Activated effector memory CD4-positive, alpha-beta T cell treated with Interleukin-2 at 50 U/mL for 16 hours (primary cell): ENCODE results near the gene ZNF582.

Experiments
- DNase-seq: peaks from one replicate; pipeline ENCODE4 v3.0.0-alpha.2; 2020

ZNF582 gene

DNA sequence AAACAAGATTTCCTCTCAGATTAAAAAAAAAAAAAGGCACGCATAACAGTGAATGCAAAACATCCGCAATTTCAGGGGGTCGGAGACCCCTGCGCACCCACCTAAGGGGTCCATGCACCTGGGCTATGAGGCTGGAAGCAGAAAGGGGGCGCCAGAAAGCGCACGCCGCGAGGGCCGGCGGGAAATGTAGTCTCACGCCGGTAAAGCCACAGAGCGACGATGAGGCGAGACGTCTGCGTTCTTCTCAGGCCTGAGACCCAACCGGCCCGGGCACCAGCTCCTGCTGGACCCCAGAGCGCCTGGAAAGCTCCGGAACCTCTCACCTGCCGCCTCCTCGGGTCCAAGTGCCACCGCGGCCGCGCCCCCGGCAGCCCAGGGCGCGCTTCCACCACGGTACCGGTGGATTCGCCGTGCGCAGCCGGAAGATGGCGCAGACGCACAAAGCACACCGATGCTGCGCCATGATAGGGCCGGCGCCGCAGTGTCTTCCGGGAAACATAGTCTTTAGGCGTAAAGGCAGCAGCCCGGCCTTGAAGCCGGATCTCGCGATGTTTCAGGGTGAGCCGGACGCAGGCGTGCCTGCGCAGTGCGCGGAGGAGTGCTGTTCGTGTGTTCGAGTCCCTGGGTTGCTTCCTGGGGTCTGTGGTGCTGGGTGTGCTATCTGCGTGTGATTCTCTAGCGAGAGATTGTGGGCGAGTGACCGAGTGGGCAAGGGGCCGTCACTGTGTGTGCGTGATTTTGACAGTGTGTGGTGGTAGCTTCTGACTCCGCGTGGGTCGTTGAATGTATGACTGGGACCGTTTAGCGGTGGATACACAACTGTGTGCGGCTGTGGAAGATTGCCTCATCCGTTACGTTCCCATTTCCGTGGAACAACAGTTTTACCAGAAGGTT, at the start of gene ZNF582:
Gene ZNF582, minus strand, starts transcription at position 416 of the 894 bp plus-strand sequence. CDS start 1,782 bp downstream, outside the sequence.
- peak; percentile 84 for DNase-seq

DNA sequence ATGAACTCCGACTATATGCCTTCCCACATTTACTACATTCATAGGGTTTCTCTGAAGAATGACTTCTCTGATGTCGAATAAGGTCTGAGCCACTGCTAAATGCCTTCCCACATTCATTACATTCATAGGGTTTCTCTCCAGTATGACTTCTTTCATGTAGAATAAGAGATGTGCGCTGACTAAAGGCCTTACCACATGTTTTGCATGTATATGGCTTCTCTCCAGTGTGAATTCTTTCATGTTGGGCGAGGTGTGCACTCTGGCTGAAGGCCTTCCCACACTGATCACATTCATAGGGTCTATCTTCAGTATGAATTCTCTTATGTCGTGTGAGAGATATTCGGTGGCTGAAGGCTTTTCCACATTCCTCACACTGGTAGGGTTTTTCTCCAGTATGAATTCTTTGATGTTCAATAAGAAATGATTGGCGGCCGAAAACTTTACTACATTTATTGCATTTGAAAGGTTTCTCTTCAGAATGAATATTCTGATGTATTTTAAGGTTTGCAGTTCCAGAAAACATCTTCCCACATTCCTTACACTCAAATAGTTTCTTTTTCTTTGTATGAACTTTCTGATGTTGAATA, 48.0 kb upstream of the ZNF582 start:
- DNase-seq = no peak

DNA sequence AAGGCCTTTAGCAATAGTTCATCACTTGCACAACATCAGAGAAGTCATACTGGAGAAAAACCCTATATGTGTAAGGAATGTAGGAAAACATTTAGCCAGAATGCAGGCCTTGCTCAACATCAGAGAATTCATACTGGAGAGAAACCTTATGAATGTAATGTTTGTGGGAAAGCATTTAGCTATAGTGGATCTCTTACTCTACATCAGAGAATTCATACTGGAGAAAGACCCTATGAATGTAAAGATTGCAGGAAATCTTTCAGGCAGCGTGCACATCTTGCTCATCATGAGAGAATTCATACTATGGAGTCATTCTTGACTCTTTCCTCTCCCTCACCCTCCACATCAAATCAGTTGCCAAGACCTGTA, 30.6 kb upstream of the ZNF582 start:
- no peak for DNase-seq

DNA sequence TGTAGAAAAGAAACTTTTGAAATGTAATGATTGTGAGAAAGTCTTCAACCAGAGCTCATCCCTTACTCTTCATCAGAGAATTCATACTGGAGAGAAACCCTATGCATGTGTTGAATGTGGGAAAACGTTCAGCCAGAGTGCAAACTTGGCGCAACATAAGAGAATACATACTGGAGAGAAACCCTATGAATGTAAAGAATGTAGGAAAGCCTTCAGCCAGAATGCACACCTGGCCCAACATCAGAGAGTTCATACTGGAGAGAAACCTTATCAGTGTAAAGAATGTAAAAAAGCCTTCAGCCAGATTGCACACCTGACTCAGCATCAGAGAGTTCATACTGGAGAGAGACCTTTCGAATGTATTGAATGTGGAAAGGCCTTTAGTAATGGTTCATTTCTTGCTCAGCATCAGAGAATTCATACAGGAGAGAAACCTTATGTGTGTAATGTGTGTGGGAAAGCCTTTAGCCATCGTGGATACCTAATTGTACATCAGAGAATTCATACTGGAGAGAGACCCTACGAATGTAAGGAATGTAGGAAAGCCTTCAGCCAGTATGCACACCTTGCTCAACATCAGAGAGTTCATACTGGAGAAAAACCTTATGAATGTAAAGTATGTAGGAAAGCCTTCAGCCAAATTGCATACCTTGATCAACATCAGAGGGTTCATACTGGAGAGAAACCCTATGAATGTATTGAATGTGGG, 30.1 kb upstream of the ZNF582 start:
- DNase-seq = no peak

DNA sequence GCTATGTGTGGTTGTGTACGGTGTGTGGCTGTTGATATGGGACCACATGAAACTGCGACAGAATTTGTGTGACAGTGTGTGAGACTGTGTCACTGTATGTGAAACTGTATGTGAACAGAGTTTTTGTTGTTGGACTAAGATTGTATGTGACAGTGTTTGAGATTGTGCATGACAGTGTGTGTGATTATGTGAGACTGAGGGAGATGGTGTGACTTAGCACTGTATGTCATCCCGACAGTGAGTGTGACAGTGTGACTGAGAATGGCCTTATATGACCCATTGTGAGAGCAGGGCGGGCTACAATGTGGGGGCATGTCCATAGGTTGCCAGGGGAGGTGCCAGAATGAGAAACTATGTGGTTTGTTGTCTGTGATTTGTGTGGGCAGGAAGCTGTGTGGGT, 11.7 kb upstream of the ZNF582 start:
- no peak for DNase-seq

DNA sequence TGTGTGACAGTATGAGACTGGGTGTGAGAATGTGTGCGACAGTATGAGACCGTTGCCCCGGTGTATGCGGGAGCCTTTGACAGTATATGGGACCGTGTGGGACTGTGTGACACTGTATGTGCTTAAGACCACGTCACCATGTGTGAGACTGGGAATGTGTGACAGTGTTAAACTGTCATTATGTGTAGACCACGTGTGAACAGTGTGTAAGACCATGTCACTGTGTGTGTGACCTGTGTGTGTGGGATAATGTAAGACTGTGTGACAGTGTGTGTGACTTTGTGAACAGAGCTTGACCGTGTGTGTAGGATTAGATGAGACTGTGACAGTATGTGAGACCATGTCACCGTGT, 11.3 kb upstream of the ZNF582 start:
- no peak for DNase-seq

DNA sequence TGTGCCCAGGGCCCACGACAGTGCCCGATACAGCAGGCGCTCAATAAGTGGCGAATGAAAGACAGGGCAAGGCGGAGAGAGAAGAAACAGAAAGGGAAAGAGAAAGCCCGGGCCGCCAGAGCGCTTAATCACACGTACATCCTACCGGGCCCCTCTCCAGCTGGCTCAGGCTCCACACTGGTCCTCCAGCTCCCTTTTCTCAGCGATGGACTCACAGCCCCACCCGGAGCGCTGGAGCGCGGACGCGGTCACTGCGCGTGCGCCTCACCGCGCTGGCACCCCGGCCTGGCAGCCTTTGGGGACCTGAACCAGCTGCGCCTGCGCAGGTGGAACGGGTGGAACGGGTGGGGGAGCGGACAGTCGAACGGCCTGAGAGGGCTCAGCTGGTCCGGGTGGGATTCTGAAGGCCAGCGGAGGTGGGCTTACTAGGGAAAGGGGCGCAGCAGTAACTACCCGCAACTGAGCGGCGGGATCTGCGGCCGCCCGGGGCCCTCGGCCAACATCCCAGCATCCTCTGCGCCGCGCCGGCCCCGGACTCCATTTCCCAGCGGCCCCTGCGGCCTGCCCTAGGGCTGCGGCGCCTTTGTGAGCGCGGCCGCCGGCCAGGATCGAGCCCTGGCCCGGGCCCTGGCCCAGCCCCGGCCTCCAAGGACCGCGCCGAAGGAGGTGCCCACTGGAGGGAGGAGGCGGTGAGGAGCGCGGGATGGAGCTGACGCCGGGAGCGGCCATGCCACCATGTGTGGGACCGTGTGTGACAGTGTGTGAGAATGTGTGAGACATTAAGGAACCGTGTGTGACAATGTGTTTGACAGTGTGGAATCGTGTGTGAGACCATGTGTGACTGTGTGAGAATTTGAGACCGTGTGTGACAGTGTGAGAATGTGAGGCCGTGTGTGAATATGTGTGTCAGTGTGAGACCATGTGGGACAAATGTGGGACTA, 10.7 kb upstream of the ZNF582 start, which contains the start of gene ZNF583:
Gene ZNF583, plus strand, starts transcription at position 569 of the 941 bp plus-strand sequence. CDS start 2,783 bp downstream, outside the sequence.
- DNase-seq = peak; percentile 87

DNA sequence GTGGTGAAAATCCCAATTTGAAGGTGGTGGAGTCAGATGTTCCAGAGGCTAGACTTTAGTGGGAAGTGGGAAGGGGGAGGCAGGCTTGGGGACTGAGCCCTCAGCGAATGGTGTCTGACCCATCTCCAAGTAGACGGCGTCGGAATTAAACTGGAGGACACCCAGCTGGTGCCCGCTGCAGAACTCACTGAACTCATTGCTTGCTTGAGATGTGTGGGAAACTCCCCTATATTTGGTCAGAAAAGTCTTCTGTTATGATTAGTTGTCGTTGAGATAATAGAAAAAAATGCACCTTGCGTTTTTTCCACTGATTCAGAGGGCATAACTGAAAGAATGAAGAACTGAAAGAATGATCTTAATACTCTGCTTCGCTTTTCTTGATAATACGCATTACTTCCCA, 9.9 kb upstream of the ZNF582 start:
- DNase-seq = no peak

DNA sequence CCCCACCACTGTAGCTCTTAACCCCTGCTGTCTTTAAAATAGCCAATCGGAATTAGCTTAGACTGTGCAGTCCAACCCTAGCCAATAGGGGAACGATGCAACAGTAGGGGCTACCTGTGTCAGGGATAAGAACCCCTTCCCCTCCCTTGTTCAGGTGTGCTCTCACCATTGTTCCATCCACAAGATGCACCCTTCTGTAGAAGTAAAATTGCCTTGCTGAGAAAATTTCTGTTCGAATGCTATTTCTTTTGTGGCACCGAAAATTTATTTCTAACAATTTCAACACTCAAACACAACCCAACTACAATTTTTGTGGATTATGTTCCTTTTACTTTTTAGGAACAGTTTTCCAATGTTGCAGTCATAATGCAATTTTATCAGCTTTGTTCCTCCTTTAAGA, 7.2 kb upstream of the ZNF582 start:
- no peak for DNase-seq

DNA sequence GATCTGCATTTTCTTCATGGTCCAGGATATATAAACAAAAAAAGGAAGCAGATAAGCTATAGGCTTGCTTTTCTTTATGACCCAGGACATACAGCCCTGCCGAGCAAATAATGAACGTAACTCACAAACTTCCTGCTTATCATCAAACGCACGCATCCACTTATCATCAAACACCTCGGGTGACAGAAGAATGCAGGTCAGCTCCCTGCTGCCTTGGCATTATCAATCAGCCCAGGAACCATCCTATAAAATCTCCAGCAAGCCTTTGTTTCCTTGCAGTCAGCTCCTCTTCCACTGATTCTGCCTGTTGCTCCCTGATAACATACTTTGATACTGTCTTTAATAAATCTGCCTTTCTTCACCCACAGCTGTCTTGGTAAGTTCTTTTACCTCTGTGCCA, 5.5 kb upstream of the ZNF582 start:
- no peak for DNase-seq

DNA sequence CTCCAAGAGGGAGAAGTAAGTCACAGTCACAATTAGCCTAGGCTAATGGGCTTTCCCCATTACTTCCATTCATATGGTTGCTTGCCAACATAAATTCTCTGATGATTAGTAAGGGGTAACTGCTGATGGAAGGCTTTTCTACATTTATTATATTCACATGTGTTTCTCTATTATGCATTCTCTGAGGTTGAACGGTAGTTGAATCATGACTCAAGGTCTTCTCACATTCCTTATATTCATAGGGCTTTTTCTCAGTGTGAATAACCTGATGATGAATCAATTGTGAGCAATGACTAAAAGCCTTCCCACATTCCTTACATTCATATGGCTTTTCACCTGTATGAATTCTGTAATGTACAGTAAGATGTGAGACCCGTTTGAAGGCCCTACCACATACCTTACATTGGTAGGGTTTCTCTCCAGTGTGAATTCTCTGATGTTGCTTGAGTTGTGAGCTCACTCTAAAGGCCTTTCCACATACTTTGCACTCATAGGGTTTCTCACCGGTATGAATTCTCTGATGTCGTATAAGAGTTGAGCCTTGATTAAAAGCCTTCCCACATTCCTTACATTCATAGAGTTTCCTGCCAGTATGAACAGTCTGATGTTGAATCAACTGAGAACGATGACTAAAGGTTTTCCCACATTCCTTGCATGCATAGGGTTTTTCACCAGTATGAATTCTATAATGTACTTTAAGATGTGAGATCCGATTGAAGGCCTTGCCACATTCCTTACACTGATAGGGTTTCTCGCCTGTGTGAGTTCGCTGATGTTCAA, 9.3 kb downstream of the ZNF582 start:
- no peak for DNase-seq

DNA sequence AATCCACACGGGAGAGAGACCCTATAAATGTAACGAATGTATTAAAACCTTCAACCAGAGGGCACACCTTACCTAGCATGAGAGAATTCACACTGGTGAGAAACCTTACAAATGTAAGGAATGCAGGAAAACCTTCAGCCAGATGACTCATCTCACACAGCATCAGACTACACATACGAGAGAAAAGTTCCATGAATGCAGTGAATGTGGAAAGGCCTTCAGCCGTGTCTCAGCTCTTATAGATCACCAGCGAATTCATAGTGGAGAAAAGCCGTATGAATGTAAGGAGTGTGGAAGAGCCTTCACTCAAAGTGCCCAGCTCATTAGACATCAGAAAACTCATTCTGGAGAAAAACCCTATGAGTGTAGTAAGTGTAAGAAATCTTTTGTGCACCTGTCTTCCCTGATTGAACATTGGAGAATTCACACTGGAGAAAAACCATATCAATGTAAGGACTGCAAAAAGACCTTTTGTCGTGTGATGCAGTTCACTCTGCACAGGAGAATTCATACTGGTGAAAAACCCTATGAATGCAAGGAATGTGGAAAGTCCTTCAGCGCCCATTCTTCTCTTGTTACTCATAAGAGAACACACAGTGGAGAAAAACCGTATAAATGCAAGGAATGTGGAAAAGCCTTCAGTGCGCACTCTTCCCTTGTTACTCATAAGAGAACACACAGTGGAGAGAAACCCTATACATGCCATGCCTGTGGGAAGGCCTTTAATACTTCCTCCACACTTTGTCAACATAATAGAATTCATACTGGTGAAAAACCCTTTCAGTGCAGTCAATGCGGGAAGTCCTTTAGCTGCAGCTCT, 16.0 kb downstream of the ZNF582 start:
- DNase-seq = no peak

DNA sequence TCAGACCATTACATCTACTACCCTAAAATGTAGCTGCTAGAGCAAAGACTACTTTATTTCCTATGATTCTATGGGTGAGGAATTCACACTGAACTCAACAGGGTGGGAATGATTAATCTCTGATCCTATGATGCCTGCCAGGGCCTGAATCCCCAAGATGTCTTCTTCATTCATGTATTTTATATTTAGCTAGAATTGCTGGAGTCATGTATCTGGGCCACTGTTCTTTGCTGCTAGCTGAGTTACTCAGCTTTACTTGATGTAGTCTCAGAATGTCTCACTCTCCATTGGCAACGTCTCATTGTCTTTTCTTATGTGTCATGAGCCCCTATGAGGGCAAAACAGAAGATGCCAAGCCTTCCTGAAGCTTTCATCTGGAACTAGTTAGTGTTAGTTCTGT, 21.1 kb downstream of the ZNF582 start:
- no peak for DNase-seq

DNA sequence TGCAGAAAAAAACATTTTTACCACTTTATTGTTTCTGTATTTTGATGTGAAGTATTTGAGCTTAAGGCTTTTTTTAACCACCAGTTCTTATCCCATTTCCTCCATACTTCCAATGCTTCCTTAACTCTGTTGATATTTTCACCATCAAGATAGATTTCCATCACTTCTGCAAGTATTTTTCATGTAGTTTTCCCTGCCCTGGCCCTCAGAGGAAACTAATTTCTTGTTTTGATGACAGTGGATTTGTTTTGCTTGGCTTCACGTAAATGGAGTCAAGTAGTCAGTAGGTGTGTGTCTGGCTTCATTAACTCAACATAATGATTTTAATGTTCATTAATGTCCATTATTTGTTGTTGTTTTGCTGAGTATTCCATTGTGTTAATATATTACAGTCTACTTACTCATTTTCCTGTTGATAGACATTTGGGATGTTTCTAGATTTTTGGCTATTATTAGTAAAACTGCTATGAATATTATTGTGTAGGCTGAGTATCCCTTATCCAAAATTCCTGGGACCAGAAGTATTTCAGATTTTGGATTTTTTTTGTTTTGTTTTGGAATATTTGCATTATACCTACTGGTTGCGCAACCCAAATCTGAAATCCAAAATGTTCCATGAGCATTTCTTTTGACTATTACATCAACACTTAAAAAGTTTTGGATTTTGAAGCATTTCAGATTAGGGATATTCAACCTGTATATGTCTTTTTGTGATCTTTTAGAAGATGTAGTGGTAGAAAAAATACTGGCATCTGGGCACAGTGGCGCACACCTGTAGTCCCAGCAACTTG, 23.3 kb downstream of the ZNF582 start:
- no peak for DNase-seq

DNA sequence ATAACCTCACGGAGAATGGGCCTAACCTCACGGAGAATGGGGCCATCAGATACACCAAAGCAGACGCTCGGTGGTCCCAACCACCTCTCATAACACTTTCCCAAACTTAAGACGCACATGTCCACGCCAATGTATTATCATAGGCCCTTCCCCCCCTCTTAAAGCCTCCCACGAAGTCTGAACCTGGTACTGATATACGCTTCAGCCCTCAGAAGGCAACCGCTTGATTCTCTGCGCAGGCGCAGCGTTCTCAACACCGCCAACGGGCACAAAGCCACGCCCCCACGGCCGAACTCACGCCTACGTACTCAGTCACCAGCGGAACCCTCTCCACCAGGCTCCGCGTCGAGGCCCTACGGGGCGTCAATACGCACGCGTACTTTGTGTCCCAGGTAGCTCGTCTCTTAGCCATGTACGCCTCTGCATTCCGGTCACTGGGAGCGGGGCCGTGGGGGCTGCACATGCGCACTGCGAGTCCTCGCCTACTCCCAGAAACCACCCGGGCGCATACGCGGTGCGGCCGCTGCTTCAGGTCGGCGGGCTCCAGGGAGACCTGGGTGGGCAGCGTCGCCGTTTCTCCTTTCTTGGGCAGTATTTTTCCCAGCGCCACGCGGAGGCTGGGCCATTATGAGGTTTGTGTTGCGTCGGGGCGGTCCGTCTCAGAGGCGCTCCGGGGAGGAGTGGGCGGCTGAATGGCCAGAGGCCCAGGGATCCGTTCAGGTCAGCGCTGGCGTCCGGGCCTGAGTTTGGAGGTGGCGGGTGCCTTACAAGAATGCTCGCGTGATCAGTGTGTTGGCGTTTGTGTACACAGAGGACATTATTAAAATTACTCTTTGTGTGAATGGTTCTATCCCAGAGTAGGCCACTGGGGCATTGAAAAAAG, 25.3 kb downstream of the ZNF582 start:
- DNase-seq = peak; percentile 50

DNA sequence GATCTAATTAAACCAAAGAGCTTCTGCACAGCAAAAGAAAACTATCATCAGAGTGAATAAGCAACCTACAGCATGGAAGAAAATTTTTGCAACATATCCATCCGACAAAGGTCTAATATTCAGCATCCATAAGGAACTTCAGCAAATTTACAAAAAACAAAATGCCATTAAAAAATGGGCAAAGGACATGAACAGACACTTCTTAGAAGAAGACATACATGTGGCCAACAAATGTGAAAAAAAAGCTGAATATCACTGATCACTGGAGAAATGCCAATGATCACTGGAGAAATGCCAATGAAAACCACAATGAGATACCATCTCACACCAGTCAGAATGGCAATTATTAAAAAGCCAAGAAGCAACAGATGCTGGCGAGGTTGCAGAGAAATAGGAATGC, 32.5 kb downstream of the ZNF582 start:
- DNase-seq = no peak

DNA sequence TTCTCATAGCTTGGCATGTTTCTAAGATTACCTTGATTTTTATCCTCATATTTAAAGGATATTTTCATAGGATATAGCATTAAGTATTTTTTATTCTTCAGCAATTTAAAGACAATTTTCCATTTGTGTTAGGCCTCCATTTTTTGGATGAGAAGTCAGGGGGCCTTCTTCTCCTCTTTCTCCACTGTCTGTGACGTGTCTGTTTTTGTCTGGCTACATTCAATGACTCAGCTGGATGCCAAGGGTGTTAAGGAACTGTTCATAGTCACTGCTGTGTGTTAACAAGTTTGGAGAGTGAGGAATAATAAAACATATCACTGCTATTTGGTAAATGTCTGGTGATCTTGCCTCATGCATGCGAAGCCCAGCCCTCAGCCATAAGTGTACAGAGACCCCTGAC, 36.4 kb downstream of the ZNF582 start:
- no peak for DNase-seq

DNA sequence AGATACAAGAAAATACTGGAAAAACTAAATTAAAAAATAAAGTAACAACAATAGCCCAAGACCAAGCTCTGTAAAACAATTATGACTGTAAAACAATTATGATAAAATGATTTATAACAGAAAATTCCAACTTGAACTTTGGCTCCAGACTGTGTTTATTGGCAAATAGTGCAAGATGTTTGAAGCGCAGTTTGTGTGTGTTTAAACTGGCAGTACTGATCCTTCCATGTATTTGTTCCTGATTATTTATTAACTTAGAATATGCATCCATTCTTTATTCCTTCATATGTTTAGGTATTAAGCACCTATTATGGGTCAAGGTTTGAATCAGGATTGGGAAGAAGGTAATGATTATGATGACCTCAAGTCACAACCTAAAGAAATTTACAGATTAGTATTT, 37.8 kb downstream of the ZNF582 start:
- no peak for DNase-seq

DNA sequence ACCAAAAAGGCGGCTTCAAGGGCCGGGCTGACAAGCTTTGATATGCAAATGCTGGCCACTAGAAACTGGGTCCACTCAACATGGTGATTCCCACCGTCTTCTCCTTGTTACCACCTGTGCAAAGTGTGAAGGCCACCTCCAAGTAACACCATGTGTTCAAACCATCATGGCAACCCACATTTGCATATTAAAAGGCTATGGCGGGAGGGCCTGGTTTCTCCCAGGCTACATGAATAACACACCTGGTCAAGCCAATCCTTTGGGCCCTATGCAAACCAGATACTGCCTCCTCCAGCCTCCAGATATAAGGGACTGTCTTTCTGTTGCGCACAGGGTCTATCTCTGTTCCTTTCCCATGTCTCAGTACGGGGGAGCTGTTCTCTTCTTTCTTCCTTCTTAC, 42.1 kb downstream of the ZNF582 start:
- DNase-seq = no peak
